ENCODE measurements around the gene CBFB. TPM values are rescaled to one million over a fixed set of nuclear protein-coding genes. Genes with fewer than 3 reads are reported as not detected.

The CBFB gene
- total RNA-seq, 1 experiment from 2014 or later, result 76.3 TPM

DNA sequence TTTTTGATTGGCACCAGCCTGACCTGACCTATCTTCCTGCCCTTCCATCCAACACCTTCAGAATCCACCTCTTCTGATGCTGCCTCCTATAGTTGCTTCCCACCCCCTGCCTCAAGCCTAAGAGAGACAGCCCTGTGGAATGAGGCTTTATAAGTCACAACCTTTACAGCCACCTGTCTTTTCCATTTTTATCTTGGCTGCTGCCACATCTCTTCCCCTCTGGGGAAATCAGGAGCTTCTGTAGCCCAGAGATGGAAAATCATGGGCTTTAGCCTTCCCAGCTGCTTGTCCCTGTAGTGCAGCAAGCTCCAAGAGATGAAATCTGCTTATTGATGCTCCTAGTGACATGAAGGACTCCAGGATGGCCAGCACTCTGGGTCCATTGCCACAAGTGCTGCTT, 99.5 kb downstream of the CBFB start:
- TF ChIP-seq, protein P1, sequence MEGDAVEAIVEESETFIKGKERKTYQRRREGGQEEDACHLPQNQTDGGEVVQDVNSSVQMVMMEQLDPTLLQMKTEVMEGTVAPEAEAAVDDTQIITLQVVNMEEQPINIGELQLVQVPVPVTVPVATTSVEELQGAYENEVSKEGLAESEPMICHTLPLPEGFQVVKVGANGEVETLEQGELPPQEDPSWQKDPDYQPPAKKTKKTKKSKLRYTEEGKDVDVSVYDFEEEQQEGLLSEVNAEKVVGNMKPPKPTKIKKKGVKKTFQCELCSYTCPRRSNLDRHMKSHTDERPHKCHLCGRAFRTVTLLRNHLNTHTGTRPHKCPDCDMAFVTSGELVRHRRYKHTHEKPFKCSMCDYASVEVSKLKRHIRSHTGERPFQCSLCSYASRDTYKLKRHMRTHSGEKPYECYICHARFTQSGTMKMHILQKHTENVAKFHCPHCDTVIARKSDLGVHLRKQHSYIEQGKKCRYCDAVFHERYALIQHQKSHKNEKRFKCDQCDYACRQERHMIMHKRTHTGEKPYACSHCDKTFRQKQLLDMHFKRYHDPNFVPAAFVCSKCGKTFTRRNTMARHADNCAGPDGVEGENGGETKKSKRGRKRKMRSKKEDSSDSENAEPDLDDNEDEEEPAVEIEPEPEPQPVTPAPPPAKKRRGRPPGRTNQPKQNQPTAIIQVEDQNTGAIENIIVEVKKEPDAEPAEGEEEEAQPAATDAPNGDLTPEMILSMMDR (conservative IDR thresholded peaks at IDR 0.05), result no peak
- H3K4me1 ChIP-seq (ENCODE audit: insufficient read depth, low read length), result no peaks in the 10 kb centered on the region
- H3K27ac Mint-ChIP-seq, result no peak overlapping the region; a peak in 1 of 7 replicates

More for the DNA sequence above, 99.5 kb downstream of the CBFB start:
- H2BK5ac ChIP-seq (ENCODE audit: insufficient read length, low read length), result no peak overlapping the region
- no peak overlapping the region for H3K4me2 ChIP-seq (ENCODE audit: insufficient read depth, insufficient read length, low read length)
- H3K14ac ChIP-seq (ENCODE audit: insufficient read depth, low read length), result no peak overlapping the region
- no peak overlapping the region for H3T11ph ChIP-seq (ENCODE audit: low read length)
- no peak overlapping the region for H3K4ac ChIP-seq (ENCODE audit: low read depth, low read length)
- Mint-ChIP-seq H3K4me3 (no peak overlapping the region), H3K27me3 (ENCODE audit: low read depth) (no peaks in the 10 kb centered on the region), H3K9me3 (no peaks in the 10 kb centered on the region), H3K36me3 (ENCODE audit: insufficient read depth in 1 of 3, low read depth in 3 of 3) (peaks cover 9 to 44% (median 32%) of the 10 kb centered on the region in 3 experiments), H3K4me1 (no peaks in the 10 kb centered on the region)
- no peaks in the 10 kb centered on the region for H3K79me2 ChIP-seq (ENCODE audit: insufficient read depth, low read length)
- no peaks in the 10 kb centered on the region for H3K27me3 ChIP-seq (ENCODE audit: insufficient read depth, low read length)
- no peak overlapping the region for H4K91ac ChIP-seq (ENCODE audit: insufficient read length, low read depth, low read length)
- DNase-seq, result no peak
- no peaks in the 10 kb centered on the region for H3K79me1 ChIP-seq (ENCODE audit: insufficient read depth, low read depth, low read length, poor library complexity, severe bottlenecking)
- no peak overlapping the region for H2BK15ac ChIP-seq (ENCODE audit: low read depth, low read length)
- H4K5ac ChIP-seq (ENCODE audit: insufficient read length, low read depth, low read length), result no peak overlapping the region
- no peaks in the 10 kb centered on the region for H3K23me2 ChIP-seq (ENCODE audit: insufficient read length, low read depth, low read length, poor library complexity, severe bottlenecking)
- no peak overlapping the region for H2BK12ac ChIP-seq (ENCODE audit: insufficient read length, low read depth, low read length)
- H2AK5ac ChIP-seq (ENCODE audit: insufficient read length, low read length), result no peak overlapping the region
- no peak overlapping the region for H2BK20ac ChIP-seq (ENCODE audit: low read depth, low read length, poor library complexity, severe bottlenecking)
- no peaks in the 10 kb centered on the region for H4K20me1 ChIP-seq (ENCODE audit: control insufficient read depth, insufficient read depth, insufficient read length)
- no peak overlapping the region for H3K18ac ChIP-seq (ENCODE audit: insufficient read length, low read depth, low read length)
- H3K9ac ChIP-seq (ENCODE audit: extremely low read depth, insufficient read length, low read length), result no peak overlapping the region
- no peak overlapping the region for H2AFZ ChIP-seq (ENCODE audit: low read length)
- H3K56ac ChIP-seq (ENCODE audit: insufficient read length, low read depth, low read length), result no peak overlapping the region
- no peak overlapping the region for H3K23ac ChIP-seq (ENCODE audit: insufficient read length, low read depth, low read length)
- H3K27ac ChIP-seq (ENCODE audit: insufficient read length, low read depth, low read length), result no peak overlapping the region
- H4K8ac ChIP-seq (replicated peaks; ENCODE audit: insufficient read length, low read depth, low read length), result no peak overlapping the region
- no peaks in the 10 kb centered on the region for H3K9me3 ChIP-seq (ENCODE audit: control insufficient read depth, low read depth, low read length)
- no peak overlapping the region for H2BK120ac ChIP-seq (ENCODE audit: low read depth, low read length, poor library complexity, severe bottlenecking)
